ENCODE data around the gene TSN. TPM values are rescaled to one million over a fixed set of nuclear protein-coding genes. Genes with fewer than 3 reads are reported as not detected.

The TSN gene
- total RNA-seq, 1 experiment from 2014 or later, result 91.5 TPM

- Histone ChIP-seq H3K27ac (ENCODE audit: low read depth, low read length) (no peak overlapping the region), H3K9ac (ENCODE audit: low read length) (no peak overlapping the region), H4K20me1 (ENCODE audit: insufficient read depth) (no peaks in the 10 kb centered on the region), H3K4me1 (ENCODE audit: control insufficient read depth in 1 of 2, insufficient read depth in 2 of 2, low read length in 2 of 2) (no peaks in the 10 kb centered on the region), H3K9me3 (ENCODE audit: control insufficient read depth in 1 of 2, insufficient read depth in 1 of 2, low read depth in 1 of 2, low read length in 2 of 2) (no peaks in the 10 kb centered on the region), H2AFZ (ENCODE audit: low read depth, low read length, poor library complexity, severe bottlenecking) (no peak overlapping the region), H3K4me2 (ENCODE audit: low read length) (no peak overlapping the region), H3K27me3 (ENCODE audit: insufficient read depth, low read length) (no peaks in the 10 kb centered on the region), H3K4me3 (replicated peaks in 1 of 2; ENCODE audit: low read depth in 1 of 2, low read length in 2 of 2) (no peak overlapping the region), H3K9me2 (ENCODE audit: insufficient read depth) (no peaks in the 10 kb centered on the region), H3K79me2 (ENCODE audit: insufficient read depth, low read length) (no peaks in the 10 kb centered on the region), H3K36me3 (ENCODE audit: control insufficient read depth in 1 of 2, insufficient read depth in 2 of 2, low read length in 2 of 2) (no peaks in the 10 kb centered on the region)
- ATAC-seq (no peak), DNase-seq (ENCODE audit: low read depth, low spot score) (no peak)
- CTCF ChIA-PET, result no interaction called here
- BruUV-seq (replicated peaks), result no TSS peak
- RAD21 ChIA-PET (ENCODE audit: low non-redundant PET in 1 of 2, low total read pairs in 2 of 2, uncharacterized antibody in 2 of 2, unreplicated experiment in 2 of 2), result no interaction called here
- TF ChIP-seq EZH2 (IDR thresholded peaks at IDR 0.05) (no peak), EGR1 (IDR thresholded peaks at IDR 0.05; ENCODE audit: low read depth) (no peak), ZFX (IDR thresholded peaks at IDR 0.05) (no peak), ATF3 (IDR thresholded peaks at IDR 0.05) (no peak), CBX3 (IDR thresholded peaks at IDR 0.05; ENCODE audit: low read depth) (no peak), ZBTB33 (IDR thresholded peaks at IDR 0.05; ENCODE audit: extremely low read depth, insufficient replicate concordance, low read length) (no peak), YY1 (IDR thresholded peaks at IDR 0.05; ENCODE audit: extremely low read depth, insufficient replicate concordance, low read depth, low read length) (no peak), SRF (IDR thresholded peaks at IDR 0.05; ENCODE audit: low read depth) (no peak), TCF7L2 (IDR thresholded peaks at IDR 0.05; ENCODE audit: borderline replicate concordance, extremely low read depth, insufficient read depth, insufficient read length) (no peak), POLR2A (IDR thresholded peaks at IDR 0.05; ENCODE audit: borderline replicate concordance, extremely low read depth, insufficient read depth, insufficient read length) (no peak), POLR2AphosphoS5 (IDR thresholded peaks at IDR 0.05; ENCODE audit: low read depth, low read length) (no peak), ELF1 (IDR thresholded peaks at IDR 0.05; ENCODE audit: borderline replicate concordance, low read depth) (no peak), SP1 (IDR thresholded peaks at IDR 0.05; ENCODE audit: low read depth) (no peak)
- POLR2A ChIA-PET, result no interaction called here
- intact Hi-C loops (cut with micrococcal nuclease), result no loop called here
Observed at GRCh38 chr2:121796239-121796638, 40.8 kb downstream of the TSN start.
